ENCODE data around the gene GAREM1. TPM values are rescaled to one million over a fixed set of nuclear protein-coding genes. Genes with fewer than 3 reads are reported as not detected.

Gene GAREM1
- total and polyA plus RNA-seq, 9 of the 15 experiments (the other 6 are each of a cell fraction or from before 2014, with no cell fraction given): 0.03 to 0.33 (median 0.07) TPM; not detected in 1

- in situ Hi-C loops (cut with MboI) (no loop called here), intact Hi-C loops (cut with micrococcal nuclease) (no loop called here)
- WGBS (ENCODE audit: insufficient coverage, low coverage, missing lambda C conversion rate): 5% methylated on average over 1 of the region's 1 CpG
- FAIRE-seq (no peak), ATAC-seq (no peak), DNase-seq (ENCODE audit: extremely low read depth in 1 of 4, low spot score in 3 of 4) (no peak)
- Histone ChIP-seq H3K9me3 (replicated peaks; ENCODE audit: control insufficient read depth, insufficient read depth, low read depth, low read length) (no peaks in the 10 kb centered on the region), H3K9ac (ENCODE audit: insufficient read depth in 1 of 2, low read depth in 2 of 2, low read length in 2 of 2) (no peak overlapping the region), H3K4me3 (no peak overlapping the region), H3K4me1 (replicated peaks in 1 of 2; ENCODE audit: control insufficient read depth in 2 of 2, insufficient read depth in 2 of 2, low read length in 2 of 2) (no peaks in the 10 kb centered on the region), H3K36me3 (ENCODE audit: control insufficient read depth, insufficient read depth, low read length) (no peaks in the 10 kb centered on the region), H3K27ac (ENCODE audit: extremely low read depth, low read depth, low read length) (no peak overlapping the region), H3K27me3 (ENCODE audit: control insufficient read depth in 2 of 2, insufficient read depth in 2 of 2, low read length in 2 of 2) (no peaks in the 10 kb centered on the region), H3K9me1 (ENCODE audit: control insufficient read depth, insufficient read depth, low read length) (no peaks in the 10 kb centered on the region), H3K79me2 (ENCODE audit: control insufficient read depth, insufficient read depth, low read length) (no peaks in the 10 kb centered on the region), H2AFZ (ENCODE audit: low read depth, low read length) (no peak overlapping the region), H3K4me2 (ENCODE audit: insufficient read depth, low read length) (no peak overlapping the region), H4K20me1 (replicated peaks; ENCODE audit: control insufficient read depth, insufficient read depth, low read length) (no peaks in the 10 kb centered on the region)
- ChIA-PET CTCF (ENCODE audit: low intra/inter-chr PET ratio) (no interaction called here), POLR2A (no interaction called here)
- no TSS peak for BruUV-seq (replicated peaks)
- TF ChIP-seq CC2D1A (IDR thresholded peaks at IDR 0.05) (no peak), RB1 (IDR thresholded peaks at IDR 0.05; ENCODE audit: low read depth) (no peak), E2F3 (CRISPR knock-in tag; IDR thresholded peaks at IDR 0.05) (no peak), E2F1 (CRISPR knock-in tag; IDR thresholded peaks at IDR 0.05) (no peak), ZBTB34 (CRISPR knock-in tag; IDR thresholded peaks at IDR 0.05) (no peak), ELK3 (CRISPR knock-in tag; IDR thresholded peaks at IDR 0.05) (no peak), CBX1 (IDR thresholded peaks at IDR 0.05; ENCODE audit: low read depth) (no peak), XRCC3 (IDR thresholded peaks at IDR 0.05) (no peak), MAFK (IDR thresholded peaks at IDR 0.05; ENCODE audit: low read length) (no peak), TFAP4 (CRISPR knock-in tag; IDR thresholded peaks at IDR 0.05; ENCODE audit: borderline replicate concordance) (no peak), ZNF644 (tag; IDR thresholded peaks at IDR 0.05; ENCODE audit: low read depth) (no peak), ZNF165 (CRISPR knock-in tag; IDR thresholded peaks at IDR 0.05; ENCODE audit: borderline replicate concordance) (no peak), HMG20B (CRISPR knock-in tag; IDR thresholded peaks at IDR 0.05) (no peak), KDM4B (IDR thresholded peaks at IDR 0.05; ENCODE audit: borderline replicate concordance in 2 of 2, low read depth in 1 of 2) (no peak), ELF4 (CRISPR knock-in tag; IDR thresholded peaks at IDR 0.05) (no peak)
Observed at GRCh38 chr18:32445846-32446245, 24.8 kb downstream of the GAREM1 start.
